HepG2 (cell line): Measurements from ENCODE around the gene PRR19. TPM values are rescaled to one million over a fixed set of nuclear protein-coding genes. Genes with fewer than 3 reads are reported as not detected.

Experiments used
- ATAC-seq: fragments of 200-7000 bp; cut with Tn5 transposase; 3 replicates; pipeline ENCODE4 v1.9.1; 2020; ENCODE audit warnings: mild to moderate bottlenecking, moderate library complexity
- BruUV-seq: library from RNA; stranded (reverse); fragments of 400-500 nt; replicated peaks from 2 replicates; lab custom pipeline; 2021; lab: Mats Ljungman, UMichigan
- CTCF ChIA-PET: fragments of 300-600 bp; formaldehyde crosslinking; extraction: SDS; loops from one replicate; lab custom pipeline; 2021; ENCODE audit warnings: low total read pairs, inconsistent platforms, low intra/inter-chr PET ratio; lab: Yijun Ruan, JAX
- POLR2A ChIA-PET: fragments of 350-600 bp; sonication (Branson Sonifier 250); formaldehyde crosslinking; loops from one replicate; lab custom pipeline; 2020; ENCODE audit warnings: antibody characterized with exemption, inconsistent platforms; lab: Yijun Ruan, JAX
- DNase-seq: peaks from one replicate; pipeline ENCODE4 v3.0.0-alpha.2; 2015; ENCODE audit warnings: low spot score
- FAIRE-seq: peaks from 3 replicates; lab custom pipeline; 2011; peaks lifted over from hg19 to GRCh38; lab: Jason Lieb, UNC
- H2AFZ ChIP-seq: one replicate; pipeline ENCODE4 v1.6.1; 2011; ENCODE audit warnings: low read length, inconsistent platforms
- H3K27ac ChIP-seq: fragments of 300-600 bp; 3 replicates; pipeline ENCODE4 v1.8.0; 2011; ENCODE audit warnings: mixed run types, mild to moderate bottlenecking, mixed read lengths, low read length, inconsistent platforms; ENCODE audit not compliant: insufficient read depth; ENCODE audit errors: extremely low read length
- H3K27me3 ChIP-seq, 2 experiments: fragments of 200-600 bp in 1 of 2; 2 replicates in 1 of 2; 3 replicates in 1 of 2; pipeline versions ENCODE4 v1.6.0 to v1.8.0; 2011; ENCODE audit warnings: low read length in 2 of 2, mild to moderate bottlenecking in 2 of 2, moderate library complexity in 2 of 2, inconsistent platforms in 1 of 2; ENCODE audit not compliant: insufficient read depth in 2 of 2, control insufficient read depth in 1 of 2
- H3K36me3 ChIP-seq, 2 experiments: fragments of 200-600 bp in 1 of 2; replicated peaks in 1 of 2; 2 replicates in 1 of 2; 3 replicates in 1 of 2; pipeline versions ENCODE4 v1.5.1 to v1.8.0; 2011; ENCODE audit warnings: low read length in 2 of 2, inconsistent platforms in 1 of 2; ENCODE audit not compliant: insufficient read depth in 2 of 2, control insufficient read depth in 1 of 2
- H3K4me1 ChIP-seq: 2 replicates; pipeline ENCODE4 v1.5.1; 2012; ENCODE audit warnings: low read length, inconsistent platforms; ENCODE audit not compliant: insufficient read depth
- H3K4me2 ChIP-seq: 2 replicates; pipeline ENCODE4 v1.6.0; 2011; ENCODE audit warnings: low read depth, low read length, inconsistent platforms
- H3K4me3 ChIP-seq, 3 experiments: fragments of 200-600 bp in 1 of 3; sonication (generic), shearing (Covaris generic) in 1 of 3; replicated peaks in 1 of 3; 2 replicates each; pipeline ENCODE4 v1.5.1; 2011 to 2016; ENCODE audit warnings: low read length in 3 of 3, inconsistent platforms in 2 of 3, low read depth in 2 of 3, mild to moderate bottlenecking in 2 of 3, control low read depth in 1 of 3, mixed read lengths in 1 of 3; ENCODE audit not compliant: insufficient read depth in 1 of 3
- H3K79me2 ChIP-seq: one replicate; pipeline ENCODE4 v1.6.1; 2011; ENCODE audit warnings: low read length, inconsistent platforms; ENCODE audit not compliant: insufficient read depth
- H3K9ac ChIP-seq: 2 replicates; pipeline ENCODE4 v1.6.0; 2011; ENCODE audit warnings: mild to moderate bottlenecking, low read depth, low read length, inconsistent platforms; ENCODE audit not compliant: insufficient read depth
- H3K9me3 ChIP-seq: 2 replicates; pipeline ENCODE4 v1.5.1; 2012; ENCODE audit warnings: mild to moderate bottlenecking, low read length
- H4K20me1 ChIP-seq: 2 replicates; pipeline ENCODE4 v1.6.0; 2011; ENCODE audit warnings: inconsistent platforms, mild to moderate bottlenecking, low read length, moderate library complexity; ENCODE audit not compliant: insufficient read depth
- BRCA1 ChIP-seq: sonication (generic); formaldehyde crosslinking; IDR thresholded peaks from 2 replicates; pipeline ENCODE4 v1.4.0; 2020; ENCODE audit warnings: missing genetic modification reagents
- PITX1 ChIP-seq: sonication (generic); formaldehyde crosslinking; IDR thresholded peaks from 2 replicates; pipeline ENCODE4 v1.5.1; 2020; ENCODE audit warnings: mild to moderate bottlenecking, missing genetic modification reagents
- POLR2A ChIP-seq, 2 experiments: IDR thresholded peaks; 2 replicates each; pipeline ENCODE4 v1.6.1; 2011; ENCODE audit warnings: low read depth in 2 of 2, low read length in 2 of 2, mild to moderate bottlenecking in 1 of 2, moderate library complexity in 1 of 2; ENCODE audit not compliant: insufficient read depth in 1 of 2
- ZNF619 ChIP-seq: sonication (generic); formaldehyde crosslinking; IDR thresholded peaks from 2 replicates; pipeline ENCODE4 v1.4.0; 2020; ENCODE audit warnings: mild to moderate bottlenecking, missing genetic modification reagents
- ZZZ3 ChIP-seq: sonication (generic); formaldehyde crosslinking; IDR thresholded peaks from 2 replicates; pipeline ENCODE4 v1.4.0; 2020; ENCODE audit warnings: missing genetic modification reagents, mild to moderate bottlenecking, borderline replicate concordance
- WGBS: methylation state at CpG from one replicate; pipeline ENCODE4 v1.1.6; 2017; ENCODE audit warnings: low lambda C conversion rate; 5-methylcytosine and 5-hydroxymethylcytosine counted together
- in situ Hi-C: cut with HindIII; loops from 2 replicates; pipeline ENCODE4 v1.10.0; 2017; ENCODE audit warnings: low pct_unique_long_range_greater_than_20kb; ENCODE audit not compliant: extremely low pct_ligation_motif_present
- intact Hi-C: fragments of 100-400 bp; cut with micrococcal nuclease; formaldehyde crosslinking; loops from one replicate; pipeline ENCODE4 v1.10.0; 2022; ENCODE audit not compliant: unreplicated experiment
- polyA plus RNA-seq, 8 experiments: library from polyadenylated mRNA; depleted of rRNA in 3 of 8; stranded (reverse) in 7 of 8; unstranded in 1 of 8; fragments of >200 nt; fragmentation: Illumina TruSeq in 4 of 8; extraction: Trizol in 4 of 8; gene quantifications; 2 replicates each; pipeline versions ENCODE4 v1.2.1 to v1.2.3, GENCODE V29; 2011 to 2016; ENCODE audit warnings: low read depth in 4 of 8, missing spikeins in 1 of 8, mixed read lengths in 1 of 8; ENCODE audit not compliant: insufficient read depth in 1 of 8
- total RNA-seq, 5 experiments: library from RNA; depleted of rRNA; stranded (reverse); fragments of >200 nt; fragmentation: Illumina TruSeq; extraction: Trizol; gene quantifications; 2 replicates each; pipeline ENCODE4 v1.2.3, GENCODE V29; 2016; ENCODE audit warnings: low read depth in 1 of 5
- TF ChIP-seq, protein P1 (sequence below): IDR thresholded peaks from 2 replicates; pipeline ENCODE4 v1.6.1; 2016
- TF ChIP-seq, protein P2 (sequence below): sonication (generic); formaldehyde crosslinking; conservative IDR thresholded peaks from 2 replicates; pipeline ENCODE4 v1.4.0; 2020; ENCODE audit warnings: missing genetic modification reagents
- TF ChIP-seq, protein P3 (sequence below): sonication (generic); formaldehyde crosslinking; IDR thresholded peaks from 2 replicates; pipeline ENCODE4 v1.5.1; 2020; ENCODE audit warnings: mild to moderate bottlenecking, missing genetic modification reagents, moderate library complexity
- TF ChIP-seq, protein P4 (sequence below): sonication (generic); formaldehyde crosslinking; conservative IDR thresholded peaks from 2 replicates; pipeline ENCODE4 v1.4.0; 2020; ENCODE audit warnings: mild to moderate bottlenecking, missing genetic modification reagents, moderate library complexity
- TF ChIP-seq, protein P5 (sequence below), 2 experiments: sonication (generic) in 1 of 2; formaldehyde crosslinking in 1 of 2; IDR thresholded peaks; 2 replicates each; pipeline versions ENCODE4 v1.5.1 to v1.6.1; 2011 to 2020; ENCODE audit warnings: borderline replicate concordance in 1 of 2, low read depth in 1 of 2, low read length in 1 of 2, mild to moderate bottlenecking in 1 of 2, missing genetic modification reagents in 1 of 2, moderate library complexity in 1 of 2

Gene PRR19
- total and polyA plus RNA-seq, 2 of the 13 experiments (the other 11 are each of a cell fraction or from before 2014, with no cell fraction given) = 0.21 to 0.33 TPM

DNA sequence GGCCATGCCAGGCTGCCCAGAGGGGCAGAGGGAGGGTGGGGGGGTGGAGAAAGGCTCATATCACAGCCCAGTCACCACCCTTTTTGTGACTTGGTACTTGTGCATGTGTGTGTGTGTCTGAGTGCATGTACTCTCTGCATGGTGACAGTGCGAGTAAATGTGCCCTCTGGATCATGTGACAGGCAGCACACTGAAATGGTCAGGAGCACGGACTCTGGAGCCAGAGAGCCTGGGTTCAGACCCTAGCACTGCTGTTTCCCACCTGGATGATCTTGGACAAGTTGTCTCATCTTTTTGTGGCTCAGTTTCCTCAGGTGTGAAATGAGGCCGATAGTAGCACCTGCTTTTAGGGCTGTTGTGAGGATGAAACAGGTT lies 30.9 kb upstream of the PRR19 start:
- in situ Hi-C loops (no loop called here), intact Hi-C loops (no loop called here)
- Histone ChIP-seq H3K4me3 (peak overlapping the region in 2 of 3 experiments; percentile 73 to 81; a peak in 3 of 6 replicates), H3K27me3 (no peaks in the 10 kb centered on the region; a peak in 1 of 5 replicates), H4K20me1 (no peaks in the 10 kb centered on the region), H3K27ac (peak overlapping the region; percentile 76), H3K36me3 (peaks cover 5 to 21% of the 10 kb centered on the region in 2 experiments; a peak in 3 of 5 replicates), H3K79me2 (peaks cover 19% of the 10 kb centered on the region), H3K9ac (peak overlapping the region; percentile 90), H3K4me2 (peak overlapping the region; percentile 96), H3K9me3 (no peaks in the 10 kb centered on the region), H2AFZ (no peak overlapping the region), H3K4me1 (peaks cover 29% of the 10 kb centered on the region)
- DNase-seq (no peak), ATAC-seq (no peak), FAIRE-seq (no peak)
- WGBS = 78% methylated on average over 1 of the region's 3 CpGs
- ChIA-PET POLR2A (interaction anchor here (0.6 to 3.2 kb wide), 4 partner anchors 10 to 28 kb away, joined by 3 to 44 read pairs (median 5); no protein-coding TSS in a partner anchor), CTCF (interaction anchor here (1.1 kb wide), 1 partner anchor 9 kb away, joined by 3 read pairs; no protein-coding TSS in a partner anchor)
- no TSS peak for BruUV-seq
- TF ChIP-seq, protein P1, sequence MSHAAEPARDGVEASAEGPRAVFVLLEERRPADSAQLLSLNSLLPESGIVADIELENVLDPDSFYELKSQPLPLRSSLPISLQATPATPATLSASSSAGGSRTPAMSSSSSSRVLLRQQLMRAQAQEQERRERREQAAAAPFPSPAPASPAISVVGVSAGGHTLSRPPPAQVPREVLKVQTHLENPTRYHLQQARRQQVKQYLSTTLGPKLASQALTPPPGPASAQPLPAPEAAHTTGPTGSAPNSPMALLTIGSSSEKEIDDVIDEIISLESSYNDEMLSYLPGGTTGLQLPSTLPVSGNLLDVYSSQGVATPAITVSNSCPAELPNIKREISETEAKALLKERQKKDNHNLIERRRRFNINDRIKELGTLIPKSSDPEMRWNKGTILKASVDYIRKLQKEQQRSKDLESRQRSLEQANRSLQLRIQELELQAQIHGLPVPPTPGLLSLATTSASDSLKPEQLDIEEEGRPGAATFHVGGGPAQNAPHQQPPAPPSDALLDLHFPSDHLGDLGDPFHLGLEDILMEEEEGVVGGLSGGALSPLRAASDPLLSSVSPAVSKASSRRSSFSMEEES (CRISPR knock-in tag) = peak; percentile 75; the same call in 1 of the 2 replicates
- TF ChIP-seq ZNF619 = no peak
- TF ChIP-seq, protein P2, sequence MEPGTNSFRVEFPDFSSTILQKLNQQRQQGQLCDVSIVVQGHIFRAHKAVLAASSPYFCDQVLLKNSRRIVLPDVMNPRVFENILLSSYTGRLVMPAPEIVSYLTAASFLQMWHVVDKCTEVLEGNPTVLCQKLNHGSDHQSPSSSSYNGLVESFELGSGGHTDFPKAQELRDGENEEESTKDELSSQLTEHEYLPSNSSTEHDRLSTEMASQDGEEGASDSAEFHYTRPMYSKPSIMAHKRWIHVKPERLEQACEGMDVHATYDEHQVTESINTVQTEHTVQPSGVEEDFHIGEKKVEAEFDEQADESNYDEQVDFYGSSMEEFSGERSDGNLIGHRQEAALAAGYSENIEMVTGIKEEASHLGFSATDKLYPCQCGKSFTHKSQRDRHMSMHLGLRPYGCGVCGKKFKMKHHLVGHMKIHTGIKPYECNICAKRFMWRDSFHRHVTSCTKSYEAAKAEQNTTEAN (CRISPR knock-in tag) = 0 out of 2 replicates have a peak, but pooled peaks have one; percentile 39
- no peak for TF ChIP-seq ZZZ3 (CRISPR knock-in tag)
- TF ChIP-seq, protein P3, sequence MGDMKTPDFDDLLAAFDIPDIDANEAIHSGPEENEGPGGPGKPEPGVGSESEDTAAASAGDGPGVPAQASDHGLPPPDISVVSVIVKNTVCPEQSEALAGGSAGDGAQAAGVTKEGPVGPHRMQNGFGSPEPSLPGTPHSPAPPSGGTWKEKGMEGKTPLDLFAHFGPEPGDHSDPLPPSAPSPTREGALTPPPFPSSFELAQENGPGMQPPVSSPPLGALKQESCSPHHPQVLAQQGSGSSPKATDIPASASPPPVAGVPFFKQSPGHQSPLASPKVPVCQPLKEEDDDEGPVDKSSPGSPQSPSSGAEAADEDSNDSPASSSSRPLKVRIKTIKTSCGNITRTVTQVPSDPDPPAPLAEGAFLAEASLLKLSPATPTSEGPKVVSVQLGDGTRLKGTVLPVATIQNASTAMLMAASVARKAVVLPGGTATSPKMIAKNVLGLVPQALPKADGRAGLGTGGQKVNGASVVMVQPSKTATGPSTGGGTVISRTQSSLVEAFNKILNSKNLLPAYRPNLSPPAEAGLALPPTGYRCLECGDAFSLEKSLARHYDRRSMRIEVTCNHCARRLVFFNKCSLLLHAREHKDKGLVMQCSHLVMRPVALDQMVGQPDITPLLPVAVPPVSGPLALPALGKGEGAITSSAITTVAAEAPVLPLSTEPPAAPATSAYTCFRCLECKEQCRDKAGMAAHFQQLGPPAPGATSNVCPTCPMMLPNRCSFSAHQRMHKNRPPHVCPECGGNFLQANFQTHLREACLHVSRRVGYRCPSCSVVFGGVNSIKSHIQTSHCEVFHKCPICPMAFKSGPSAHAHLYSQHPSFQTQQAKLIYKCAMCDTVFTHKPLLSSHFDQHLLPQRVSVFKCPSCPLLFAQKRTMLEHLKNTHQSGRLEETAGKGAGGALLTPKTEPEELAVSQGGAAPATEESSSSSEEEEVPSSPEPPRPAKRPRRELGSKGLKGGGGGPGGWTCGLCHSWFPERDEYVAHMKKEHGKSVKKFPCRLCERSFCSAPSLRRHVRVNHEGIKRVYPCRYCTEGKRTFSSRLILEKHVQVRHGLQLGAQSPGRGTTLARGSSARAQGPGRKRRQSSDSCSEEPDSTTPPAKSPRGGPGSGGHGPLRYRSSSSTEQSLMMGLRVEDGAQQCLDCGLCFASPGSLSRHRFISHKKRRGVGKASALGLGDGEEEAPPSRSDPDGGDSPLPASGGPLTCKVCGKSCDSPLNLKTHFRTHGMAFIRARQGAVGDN (CRISPR knock-in tag) = peak; percentile 16; the same call in 1 of the 2 replicates
- TF ChIP-seq PITX1 = no peak
- TF ChIP-seq, protein P4, sequence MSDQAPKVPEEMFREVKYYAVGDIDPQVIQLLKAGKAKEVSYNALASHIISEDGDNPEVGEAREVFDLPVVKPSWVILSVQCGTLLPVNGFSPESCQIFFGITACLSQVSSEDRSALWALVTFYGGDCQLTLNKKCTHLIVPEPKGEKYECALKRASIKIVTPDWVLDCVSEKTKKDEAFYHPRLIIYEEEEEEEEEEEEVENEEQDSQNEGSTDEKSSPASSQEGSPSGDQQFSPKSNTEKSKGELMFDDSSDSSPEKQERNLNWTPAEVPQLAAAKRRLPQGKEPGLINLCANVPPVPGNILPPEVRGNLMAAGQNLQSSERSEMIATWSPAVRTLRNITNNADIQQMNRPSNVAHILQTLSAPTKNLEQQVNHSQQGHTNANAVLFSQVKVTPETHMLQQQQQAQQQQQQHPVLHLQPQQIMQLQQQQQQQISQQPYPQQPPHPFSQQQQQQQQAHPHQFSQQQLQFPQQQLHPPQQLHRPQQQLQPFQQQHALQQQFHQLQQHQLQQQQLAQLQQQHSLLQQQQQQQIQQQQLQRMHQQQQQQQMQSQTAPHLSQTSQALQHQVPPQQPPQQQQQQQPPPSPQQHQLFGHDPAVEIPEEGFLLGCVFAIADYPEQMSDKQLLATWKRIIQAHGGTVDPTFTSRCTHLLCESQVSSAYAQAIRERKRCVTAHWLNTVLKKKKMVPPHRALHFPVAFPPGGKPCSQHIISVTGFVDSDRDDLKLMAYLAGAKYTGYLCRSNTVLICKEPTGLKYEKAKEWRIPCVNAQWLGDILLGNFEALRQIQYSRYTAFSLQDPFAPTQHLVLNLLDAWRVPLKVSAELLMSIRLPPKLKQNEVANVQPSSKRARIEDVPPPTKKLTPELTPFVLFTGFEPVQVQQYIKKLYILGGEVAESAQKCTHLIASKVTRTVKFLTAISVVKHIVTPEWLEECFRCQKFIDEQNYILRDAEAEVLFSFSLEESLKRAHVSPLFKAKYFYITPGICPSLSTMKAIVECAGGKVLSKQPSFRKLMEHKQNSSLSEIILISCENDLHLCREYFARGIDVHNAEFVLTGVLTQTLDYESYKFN (CRISPR knock-in tag) = 0 out of 2 replicates have a peak, but pooled peaks have one; percentile 24
- TF ChIP-seq, protein P5, sequence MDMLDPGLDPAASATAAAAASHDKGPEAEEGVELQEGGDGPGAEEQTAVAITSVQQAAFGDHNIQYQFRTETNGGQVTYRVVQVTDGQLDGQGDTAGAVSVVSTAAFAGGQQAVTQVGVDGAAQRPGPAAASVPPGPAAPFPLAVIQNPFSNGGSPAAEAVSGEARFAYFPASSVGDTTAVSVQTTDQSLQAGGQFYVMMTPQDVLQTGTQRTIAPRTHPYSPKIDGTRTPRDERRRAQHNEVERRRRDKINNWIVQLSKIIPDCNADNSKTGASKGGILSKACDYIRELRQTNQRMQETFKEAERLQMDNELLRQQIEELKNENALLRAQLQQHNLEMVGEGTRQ (IDR thresholded peaks at IDR 0.05; ENCODE audit: low read depth, low read length) = no peak
- TF ChIP-seq, protein P5 (CRISPR knock-in tag; IDR thresholded peaks at IDR 0.05; ENCODE audit: borderline replicate concordance) = peak; percentile 57; the same call in 1 of the 2 replicates
- peak; percentile 15 to 44; a peak in 1 of 4 replicates for TF ChIP-seq POLR2A (IDR thresholded peaks at IDR 0.05; ENCODE audit: insufficient read depth in 1 of 2, low read depth in 2 of 2, low read length in 2 of 2)
- no peak for TF ChIP-seq BRCA1 (CRISPR knock-in tag)
